Breast epithelium (tissue), 4 donors: Measurements from ENCODE around the gene ZNRF3. TPM values are rescaled to one million over a fixed set of nuclear protein-coding genes. Genes with fewer than 3 reads are reported as not detected.

Experiments used
- DNase-seq, 2 donors: peaks; one replicate each; pipeline ENCODE4 v3.0.0-alpha.2; 2019; ENCODE audit warnings: low spot score in 2 of 2
- H3K27ac ChIP-seq, 2 donors: fragments of 200-600 bp; sonication (generic) in 1 of 2; one replicate each; pipeline ENCODE4 v1.5.1; 2016 to 2019; ENCODE audit warnings: mild to moderate bottlenecking in 1 of 2
- H3K27me3 ChIP-seq, 2 donors: fragments of 200-600 bp; sonication (generic) in 1 of 2; one replicate each; pipeline versions ENCODE4 v1.5.1 to v1.6.0; 2017 to 2019; ENCODE audit warnings: control low read depth in 1 of 2, mild to moderate bottlenecking in 1 of 2
- H3K36me3 ChIP-seq: fragments of 200-600 bp; one replicate; pipeline ENCODE4 v1.5.1; 2019
- H3K4me1 ChIP-seq, 2 donors: fragments of 200-600 bp; sonication (generic); one replicate each; pipeline ENCODE4 v1.5.1; 2016 to 2019; ENCODE audit warnings: control low read depth in 1 of 2
- H3K4me3 ChIP-seq, 3 donors: fragments of 200-600 bp; sonication (generic); 1 replicate in 2 of 3; 2 replicates in 1 of 3; pipeline ENCODE4 v1.5.1; 2016 to 2019; ENCODE audit warnings: mild to moderate bottlenecking in 3 of 3, moderate library complexity in 2 of 3
- H3K9me3 ChIP-seq, 2 donors: fragments of 200-600 bp; sonication (generic) in 1 of 2; one replicate each; pipeline ENCODE4 v1.5.1; 2016 to 2019; ENCODE audit warnings: control low read depth in 1 of 2
- CTCF ChIP-seq, 3 donors: fragments of 450-650 bp; IDR thresholded peaks; one replicate each; pipeline ENCODE4 v1.5.1; 2016 to 2017; ENCODE audit warnings: antibody characterized with exemption in 3 of 3, mild to moderate bottlenecking in 3 of 3, moderate library complexity in 3 of 3
- POLR2A ChIP-seq: fragments of 450-650 bp; IDR thresholded peaks from one replicate; pipeline ENCODE4 v1.6.1; 2016; ENCODE audit warnings: antibody characterized with exemption, mild to moderate bottlenecking, moderate library complexity
- POLR2AphosphoS5 ChIP-seq, 3 donors: sonication (generic); formaldehyde crosslinking; IDR thresholded peaks; one replicate each; pipeline ENCODE4 v1.6.1; 2017; ENCODE audit warnings: antibody characterized with exemption in 3 of 3
- intact Hi-C: fragments of 100-400 bp; cut with DNase I; formaldehyde crosslinking; loops from one replicate; pipeline ENCODE4 v1.15.1; 2023; ENCODE audit warnings: low total_unique reads
- total RNA-seq, 3 donors: library from RNA; depleted of rRNA; stranded (reverse); fragments of >200 nt; gene quantifications; one replicate each; pipeline ENCODE4 v1.1.0, GENCODE V29; 2016

Gene ZNRF3
- total RNA-seq, 3 donors from 2014 or later, result 6.9 to 7.9 (median 6.9) TPM

- Histone ChIP-seq H3K9me3 (no peaks in the 10 kb centered on the region), H3K36me3 (peaks cover 9% of the 10 kb centered on the region), H3K4me3 (no peak overlapping the region), H3K27me3 (no peaks in the 10 kb centered on the region), H3K4me1 (no peaks in the 10 kb centered on the region), H3K27ac (no peak overlapping the region)
- intact Hi-C loops, result no loop called here
- no peak for DNase-seq
- TF ChIP-seq CTCF (IDR thresholded peaks at IDR 0.05) (no peak), POLR2A (no peak), POLR2AphosphoS5 (IDR thresholded peaks at IDR 0.05) (no peak)
These were observed 167.1 kb downstream of the ZNRF3 start for GRCh38 chr22:29050457-29050856.

- H3K36me3 ChIP-seq, result peaks cover 9% of the 10 kb centered on the region
- H3K4me1 ChIP-seq, result no peaks in the 10 kb centered on the region
- intact Hi-C loops, result no loop called here
- no peaks in the 10 kb centered on the region for H3K27me3 ChIP-seq
- no peaks in the 10 kb centered on the region for H3K9me3 ChIP-seq
- no peak for DNase-seq
- no peak for TF ChIP-seq POLR2A
- no peak for TF ChIP-seq POLR2AphosphoS5 (IDR thresholded peaks at IDR 0.05)
- TF ChIP-seq CTCF (IDR thresholded peaks at IDR 0.05), result no peak
- no peak overlapping the region for H3K4me3 ChIP-seq
- H3K27ac ChIP-seq, result no peak overlapping the region
These were observed 169.8 kb downstream of the ZNRF3 start for GRCh38 chr22:29053048-29053702.

DNA sequence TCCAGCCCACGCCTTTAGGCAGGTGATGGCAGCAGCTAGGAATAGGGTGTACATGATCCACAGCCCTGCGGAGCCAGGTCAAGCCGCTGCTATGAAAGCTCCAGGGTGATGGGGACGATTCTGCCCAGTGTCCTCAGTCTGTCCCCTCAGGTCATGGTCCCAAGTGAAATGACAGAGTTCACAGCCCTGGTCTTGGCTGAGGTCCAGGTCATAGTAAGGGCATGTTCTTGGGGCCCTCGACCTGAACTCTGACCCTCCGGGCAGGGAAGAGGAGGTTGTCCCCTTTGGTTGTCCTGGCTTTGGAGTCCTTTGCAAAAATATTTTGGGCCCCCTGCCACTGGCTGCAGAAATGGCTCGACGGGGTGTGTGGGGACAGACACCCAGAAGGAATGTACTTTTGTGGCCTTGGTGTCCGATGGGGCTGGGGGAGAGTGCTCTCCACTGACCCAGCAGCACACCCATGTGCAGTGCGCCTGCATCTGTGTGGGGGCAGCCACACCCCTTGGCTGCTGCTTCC, 170.9 kb downstream of the ZNRF3 start:
- Histone ChIP-seq H3K9me3 (no peaks in the 10 kb centered on the region), H3K27me3 (no peaks in the 10 kb centered on the region), H3K4me3 (no peak overlapping the region), H3K36me3 (peaks cover 7% of the 10 kb centered on the region), H3K27ac (no peak overlapping the region), H3K4me1 (no peaks in the 10 kb centered on the region)
- DNase-seq, result no peak
- intact Hi-C loops, result no loop called here
- TF ChIP-seq POLR2AphosphoS5 (IDR thresholded peaks at IDR 0.05) (no peak), CTCF (IDR thresholded peaks at IDR 0.05) (no peak), POLR2A (no peak)

DNA sequence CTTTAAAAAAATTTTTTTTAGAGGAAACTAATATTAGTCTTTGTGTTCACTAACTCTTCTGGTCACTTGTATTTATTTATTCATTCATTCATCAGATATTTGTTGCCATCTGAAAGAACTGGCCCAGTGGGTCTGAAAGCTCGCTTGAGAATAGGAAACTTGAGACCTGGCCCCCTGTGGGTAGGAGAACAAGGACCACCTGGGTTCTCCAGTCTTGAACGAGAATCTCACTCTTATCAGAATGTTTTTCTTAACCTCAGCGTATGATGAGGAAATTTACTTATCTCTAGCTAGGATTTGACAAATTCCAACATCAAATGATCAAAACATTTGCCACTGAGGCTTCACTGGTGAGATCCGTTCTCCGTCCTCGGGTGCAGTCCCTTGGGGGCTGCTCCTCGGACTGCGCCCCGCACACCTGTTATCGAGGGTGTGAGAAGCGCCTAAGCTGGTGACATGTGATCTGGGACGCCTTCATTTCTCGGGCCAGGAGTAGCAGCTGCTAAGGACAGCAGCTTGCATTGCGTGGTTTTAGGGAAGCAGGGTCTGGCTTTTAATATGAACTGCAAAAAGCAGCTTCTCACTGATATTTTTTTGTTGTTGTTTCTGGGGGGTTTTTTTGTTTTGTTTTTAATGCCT, 171.9 kb downstream of the ZNRF3 start:
- TF ChIP-seq POLR2A (no peak), CTCF (IDR thresholded peaks at IDR 0.05) (no peak), POLR2AphosphoS5 (IDR thresholded peaks at IDR 0.05) (no peak)

DNA sequence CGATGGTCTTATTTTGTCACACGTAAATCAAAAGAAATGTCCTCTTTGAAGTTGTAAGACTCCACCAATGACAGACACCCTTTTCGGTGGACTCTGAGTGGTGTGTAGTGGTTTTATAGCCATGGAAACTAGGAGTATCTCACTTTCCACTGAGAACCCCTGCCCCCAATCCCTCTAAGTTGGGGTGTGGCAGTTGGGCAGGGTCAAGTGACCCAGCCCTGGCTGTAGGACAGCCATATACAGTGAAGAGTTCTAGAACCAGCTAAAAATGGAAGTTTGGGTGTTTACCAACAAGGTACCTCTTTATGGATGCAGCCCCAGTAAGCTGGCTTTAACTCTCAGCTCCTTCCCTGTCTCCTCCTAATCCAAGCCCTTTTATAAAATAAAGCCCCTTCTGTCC, 173.1 kb downstream of the ZNRF3 start:
- intact Hi-C loops, result loop anchor here (5.0 kb wide), 1 partner anchor 491 kb away; no protein-coding TSS in a partner anchor
- H3K4me1 ChIP-seq, result no peaks in the 10 kb centered on the region

More for the DNA sequence above, 171.9 kb downstream of the ZNRF3 start:
- H3K4me3 ChIP-seq, result no peak overlapping the region
- no peaks in the 10 kb centered on the region for H3K4me1 ChIP-seq
- H3K27ac ChIP-seq, result no peak overlapping the region
- intact Hi-C loops, result loop anchor here (5.0 kb wide), 1 partner anchor 492 kb away; no protein-coding TSS in a partner anchor
- H3K9me3 ChIP-seq, result no peaks in the 10 kb centered on the region
- no peaks in the 10 kb centered on the region for H3K36me3 ChIP-seq
- no peak for DNase-seq
- H3K27me3 ChIP-seq, result no peaks in the 10 kb centered on the region

More for the DNA sequence above, 173.1 kb downstream of the ZNRF3 start:
- Histone ChIP-seq H3K36me3 (no peaks in the 10 kb centered on the region), H3K9me3 (no peaks in the 10 kb centered on the region), H3K27ac (no peak overlapping the region), H3K4me3 (no peak overlapping the region), H3K27me3 (no peaks in the 10 kb centered on the region)
- DNase-seq, result no peak
- TF ChIP-seq POLR2AphosphoS5 (IDR thresholded peaks at IDR 0.05), result no peak
